Activated CD4-positive, alpha-beta T cell treated with anti-CD3 and anti-CD28 coated beads for 36 hours (primary cell): ENCODE measurements around the gene CCNC. TPM values are rescaled to one million over a fixed set of nuclear protein-coding genes. Genes with fewer than 3 reads are reported as not detected.

Experiments used
- ATAC-seq: fragments of 200-7000 bp; cut with Tn5 transposase; one replicate; pipeline ENCODE4 v1.10.0; 2021; ENCODE audit warnings: mild to moderate bottlenecking, moderate library complexity
- CTCF ChIA-PET: fragments of 350-600 bp; sonication (Branson Sonifier 250); formaldehyde crosslinking; loops from one replicate; lab custom pipeline; 2021; ENCODE audit warnings: antibody characterized with exemption; lab: Charles Lee
- POLR2A ChIA-PET: fragments of 350-600 bp; sonication (Branson Sonifier 250); formaldehyde crosslinking; loops from one replicate; lab custom pipeline; 2021; ENCODE audit warnings: antibody characterized with exemption, inconsistent platforms; lab: Charles Lee
- DNase-seq: peaks from one replicate; pipeline ENCODE4 v3.0.0-alpha.2; 2020
- H3K27ac Mint-ChIP-seq: one replicate; pipeline ENCODE4 v1.8.0; 2021; ENCODE audit warnings: mixed read lengths
- H3K27me3 Mint-ChIP-seq: one replicate; pipeline ENCODE4 v1.8.0; 2021; ENCODE audit warnings: mixed read lengths
- H3K36me3 Mint-ChIP-seq: one replicate; pipeline ENCODE4 v1.8.0; 2021; ENCODE audit warnings: low read depth, mixed read lengths
- H3K4me1 Mint-ChIP-seq: one replicate; pipeline ENCODE4 v1.8.0; 2021; ENCODE audit warnings: mixed read lengths
- H3K4me3 Mint-ChIP-seq: one replicate; pipeline ENCODE4 v1.8.0; 2021; ENCODE audit warnings: mild to moderate bottlenecking, moderate library complexity, mixed read lengths
- H3K9me3 Mint-ChIP-seq: one replicate; pipeline ENCODE4 v1.8.0; 2021; ENCODE audit warnings: low read depth, mixed read lengths
- intact Hi-C, 2 experiments: fragments of 100-400 bp; cut with DNase I in 1 of 2; cut with micrococcal nuclease in 1 of 2; formaldehyde crosslinking; loops; one replicate each; pipeline versions ENCODE4 v1.14.2 to v1.15.1; 2022 to 2024; cut with DNase I, micrococcal nuclease
- total RNA-seq, 2 experiments: library from RNA; stranded (reverse); gene quantifications; one replicate each; pipeline ENCODE4 v1.2.3, GENCODE V29; 2021

CCNC gene
- total RNA-seq, 2 experiments from 2014 or later: 50.7 to 67.3 TPM

DNA sequence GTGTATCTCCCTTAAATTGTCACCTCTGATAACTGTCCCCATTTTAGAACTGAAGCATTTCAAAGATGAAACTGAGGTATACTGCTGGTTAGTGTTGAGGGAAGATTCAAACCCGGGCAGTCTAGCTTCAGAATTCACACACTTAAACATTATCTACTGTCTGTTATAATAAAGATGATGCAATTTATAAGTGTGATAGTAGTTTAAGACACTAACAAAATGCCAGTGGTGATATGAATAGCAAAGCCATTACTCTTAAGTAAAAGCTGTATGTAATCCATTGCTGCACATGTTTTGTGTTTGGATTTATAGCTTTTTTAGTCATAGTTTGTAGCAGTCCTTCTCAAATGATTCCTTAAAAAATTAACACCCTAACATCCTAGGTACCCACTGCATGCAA, 73.0 kb downstream of the CCNC start:
- ChIA-PET CTCF (interaction anchor here (1.1 kb wide), 1 partner anchor 94 kb away, joined by 3 read pairs; no protein-coding TSS in a partner anchor), POLR2A (no interaction called here)
- no peaks in the 10 kb centered on the region for H3K9me3 Mint-ChIP-seq
- ATAC-seq (no peak), DNase-seq (no peak)
- H3K27me3 Mint-ChIP-seq: no peaks in the 10 kb centered on the region
- peaks cover 10% of the 10 kb centered on the region for H3K36me3 Mint-ChIP-seq
- H3K4me3 Mint-ChIP-seq: no peak overlapping the region
- intact Hi-C loops: no loop called here
- H3K4me1 Mint-ChIP-seq: peaks cover 8% of the 10 kb centered on the region
- H3K27ac Mint-ChIP-seq: no peak overlapping the region

Other genes with a start within 250 kb of the CCNC start
- gene FAXC, start 219.0 kb downstream of the CCNC start, total RNA-seq: under 1 TPM in 1 of 2 experiments, not detected in 1; 0.16 TPM
- gene COQ3, start 174.5 kb downstream of the CCNC start, total RNA-seq: 10 to 100 TPM; 13.5 to 23.4 TPM
- gene PNISR, start 143.4 kb downstream of the CCNC start, total RNA-seq: 100 to 1,000 TPM; 127 to 148 TPM
- 10 to 100 TPM; 16.4 to 17.5 TPM for gene USP45, start 53.2 kb downstream of the CCNC start, total RNA-seq
- gene PRDM13, start 38.2 kb upstream of the CCNC start, total RNA-seq: not detected